ENCODE data around the gene CREB5.
A peak's percentile ranks its signal among the peaks of the same experiment; 100 is the strongest.

DNA sequence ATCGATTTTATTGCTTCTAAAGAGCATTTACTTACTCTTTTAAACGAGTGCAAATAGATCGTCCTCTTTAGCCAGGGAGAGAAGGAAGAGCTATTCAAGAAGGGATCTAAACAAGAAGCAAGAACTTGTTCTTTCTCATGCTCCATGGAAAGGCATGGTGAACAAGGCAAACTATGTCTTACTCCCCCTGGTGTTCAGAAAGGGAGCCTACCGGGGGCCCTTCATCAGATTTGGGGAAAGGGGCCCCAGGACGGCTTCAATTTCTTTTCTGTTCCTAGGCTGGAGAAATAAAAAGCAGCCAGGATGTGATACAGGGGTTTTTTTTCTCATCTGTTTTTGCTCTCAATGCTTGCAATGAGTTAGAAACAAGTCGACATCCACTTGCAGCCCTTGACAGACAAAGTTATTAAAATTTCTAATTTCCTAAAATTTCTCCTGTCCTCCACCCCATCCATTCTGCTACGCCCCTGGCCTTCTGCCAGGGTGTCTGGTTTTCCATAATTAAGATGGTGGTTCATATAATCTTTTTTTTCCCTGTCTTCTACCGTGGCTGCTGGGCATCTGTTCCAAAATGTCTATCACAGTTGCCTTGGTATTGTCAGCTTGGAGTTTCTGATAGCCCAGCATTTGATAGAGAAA, 214.4 kb downstream of the CREB5 start:
- no peak for TF ChIP-seq EZH2 (IDR thresholded peaks at IDR 0.05; ENCODE audit: low read length, unreplicated experiment)
- TF ChIP-seq, protein P1, sequence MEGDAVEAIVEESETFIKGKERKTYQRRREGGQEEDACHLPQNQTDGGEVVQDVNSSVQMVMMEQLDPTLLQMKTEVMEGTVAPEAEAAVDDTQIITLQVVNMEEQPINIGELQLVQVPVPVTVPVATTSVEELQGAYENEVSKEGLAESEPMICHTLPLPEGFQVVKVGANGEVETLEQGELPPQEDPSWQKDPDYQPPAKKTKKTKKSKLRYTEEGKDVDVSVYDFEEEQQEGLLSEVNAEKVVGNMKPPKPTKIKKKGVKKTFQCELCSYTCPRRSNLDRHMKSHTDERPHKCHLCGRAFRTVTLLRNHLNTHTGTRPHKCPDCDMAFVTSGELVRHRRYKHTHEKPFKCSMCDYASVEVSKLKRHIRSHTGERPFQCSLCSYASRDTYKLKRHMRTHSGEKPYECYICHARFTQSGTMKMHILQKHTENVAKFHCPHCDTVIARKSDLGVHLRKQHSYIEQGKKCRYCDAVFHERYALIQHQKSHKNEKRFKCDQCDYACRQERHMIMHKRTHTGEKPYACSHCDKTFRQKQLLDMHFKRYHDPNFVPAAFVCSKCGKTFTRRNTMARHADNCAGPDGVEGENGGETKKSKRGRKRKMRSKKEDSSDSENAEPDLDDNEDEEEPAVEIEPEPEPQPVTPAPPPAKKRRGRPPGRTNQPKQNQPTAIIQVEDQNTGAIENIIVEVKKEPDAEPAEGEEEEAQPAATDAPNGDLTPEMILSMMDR (conservative IDR thresholded peaks at IDR 0.05; ENCODE audit: low read depth, low read length): peak; percentile 84

Data from PC-3 (cell line).